Prostate gland (tissue), 2 donors: Measurements from ENCODE around the gene SASH3.

Experiments
- CTCF ChIP-seq, 4 experiments: fragments of 200-600 bp in 2 of 4; fragments of 450-650 bp in 2 of 4; sonication (generic) in 2 of 4; IDR thresholded peaks; 1 replicate in 3 of 4; 2 replicates in 1 of 4; pipeline ENCODE4 v1.5.1; 2016 to 2019; ENCODE audit warnings: antibody characterized with exemption in 4 of 4, mild to moderate bottlenecking in 2 of 4, moderate library complexity in 2 of 4
- POLR2A ChIP-seq: fragments of 450-650 bp; IDR thresholded peaks from one replicate; pipeline ENCODE4 v1.6.1; 2016; ENCODE audit warnings: antibody characterized with exemption, mild to moderate bottlenecking
- POLR2AphosphoS5 ChIP-seq: sonication (generic); formaldehyde crosslinking; IDR thresholded peaks from one replicate; pipeline ENCODE4 v1.6.1; 2017; ENCODE audit warnings: antibody characterized with exemption

GRCh38 chrX:129843209-129843458, 63.4 kb downstream of the SASH3 start:
- TF ChIP-seq POLR2A (no peak), CTCF (IDR thresholded peaks at IDR 0.05) (no peak), POLR2AphosphoS5 (no peak)
